ENCODE measurements around the gene SYNGR4.
A peak's percentile ranks its signal among the peaks of the same experiment; 100 is the strongest.
"Not testable (repeated sequence)": the region's sequence is repeated elsewhere in the genome, so short reads cannot be mapped to it uniquely, and the experiment has no call there.

The SYNGR4 gene, protein sequence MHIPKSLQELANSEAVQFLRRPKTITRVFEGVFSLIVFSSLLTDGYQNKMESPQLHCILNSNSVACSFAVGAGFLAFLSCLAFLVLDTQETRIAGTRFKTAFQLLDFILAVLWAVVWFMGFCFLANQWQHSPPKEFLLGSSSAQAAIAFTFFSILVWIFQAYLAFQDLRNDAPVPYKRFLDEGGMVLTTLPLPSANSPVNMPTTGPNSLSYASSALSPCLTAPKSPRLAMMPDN

DNA sequence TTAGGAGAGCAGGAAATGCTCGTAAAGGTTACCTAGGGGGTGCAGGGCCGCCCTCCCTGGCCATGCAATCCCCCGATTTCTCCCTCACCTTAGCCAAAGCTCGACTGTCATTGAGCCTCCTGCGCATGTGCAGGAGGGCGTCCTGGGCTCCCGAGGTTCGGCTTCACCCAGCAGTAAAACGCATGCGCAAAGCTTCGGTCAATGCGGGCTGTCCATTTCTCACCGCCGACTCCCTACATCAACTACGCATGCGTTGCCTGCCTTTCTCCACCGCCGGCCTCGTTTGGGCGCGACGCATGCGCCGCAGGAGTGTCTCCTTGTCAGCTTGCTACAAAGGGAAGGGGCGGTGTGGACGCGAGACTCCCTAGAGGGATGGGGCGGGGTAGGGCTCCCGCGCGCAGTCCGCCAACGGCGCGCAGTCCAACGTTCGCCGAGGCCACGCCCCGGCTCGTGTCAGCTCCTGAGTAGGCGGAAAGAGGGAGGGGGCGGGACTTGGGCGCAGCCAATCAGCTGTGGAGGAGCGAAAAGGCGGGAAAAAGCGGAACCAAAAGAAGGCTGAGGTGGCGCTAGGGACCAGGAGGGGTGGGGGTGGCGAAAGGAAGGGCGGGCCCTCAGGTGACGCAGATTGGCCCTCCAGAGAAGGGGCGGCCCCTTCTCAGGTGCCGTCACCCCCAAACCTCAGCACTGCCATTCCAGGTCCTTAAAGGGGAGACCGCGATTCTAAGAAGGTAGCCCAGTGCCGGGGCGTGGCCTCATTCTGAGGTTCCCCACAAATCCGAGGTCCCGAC lies at the start of gene SYNGR4, which contains the start of gene TMEM143:
SYNGR4 (plus strand) TSS at position 558 of the 788 bp plus-strand sequence. CDS start 1,476 bp downstream, outside the sequence.
TMEM143 (minus strand) TSS at position 131 of the 788 bp plus-strand sequence; CDS start at position 111, 20 bp downstream.
- peak; percentile 99 for DNase-seq

DNA sequence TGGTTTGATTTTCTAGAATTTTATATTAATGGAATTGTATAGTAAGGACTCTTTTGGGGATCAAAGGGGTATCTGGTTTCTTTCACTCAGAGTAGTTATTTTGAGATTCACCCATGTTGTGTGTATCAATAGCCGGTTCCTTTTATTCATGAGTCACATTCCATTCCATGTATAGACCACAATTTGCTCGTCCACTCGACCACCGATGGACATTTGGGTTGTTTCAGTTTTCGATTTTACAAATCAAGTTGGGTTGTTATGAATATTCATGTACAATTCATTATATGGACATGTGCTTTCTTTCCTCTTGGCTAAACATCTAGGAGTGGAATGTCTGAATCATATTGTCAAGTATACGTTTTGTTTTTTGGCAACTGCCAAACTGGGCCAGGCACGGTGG lies 48.5 kb upstream of the SYNGR4 start:
- DNase-seq, result no peak

DNA sequence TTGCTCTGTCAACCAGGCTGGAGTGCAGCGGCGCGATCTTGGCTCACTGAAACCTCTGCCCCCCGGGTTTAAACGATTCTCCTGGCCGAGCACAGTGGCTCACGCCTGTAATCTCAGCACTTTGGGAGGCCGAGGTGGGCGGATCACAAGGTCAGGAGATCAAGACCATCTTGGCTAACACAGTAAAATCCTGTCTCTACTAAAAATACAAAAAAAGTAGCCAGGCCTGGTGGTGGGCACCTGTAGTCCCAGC lies 46.5 kb upstream of the SYNGR4 start:
- not testable (repeated sequence) for DNase-seq

DNA sequence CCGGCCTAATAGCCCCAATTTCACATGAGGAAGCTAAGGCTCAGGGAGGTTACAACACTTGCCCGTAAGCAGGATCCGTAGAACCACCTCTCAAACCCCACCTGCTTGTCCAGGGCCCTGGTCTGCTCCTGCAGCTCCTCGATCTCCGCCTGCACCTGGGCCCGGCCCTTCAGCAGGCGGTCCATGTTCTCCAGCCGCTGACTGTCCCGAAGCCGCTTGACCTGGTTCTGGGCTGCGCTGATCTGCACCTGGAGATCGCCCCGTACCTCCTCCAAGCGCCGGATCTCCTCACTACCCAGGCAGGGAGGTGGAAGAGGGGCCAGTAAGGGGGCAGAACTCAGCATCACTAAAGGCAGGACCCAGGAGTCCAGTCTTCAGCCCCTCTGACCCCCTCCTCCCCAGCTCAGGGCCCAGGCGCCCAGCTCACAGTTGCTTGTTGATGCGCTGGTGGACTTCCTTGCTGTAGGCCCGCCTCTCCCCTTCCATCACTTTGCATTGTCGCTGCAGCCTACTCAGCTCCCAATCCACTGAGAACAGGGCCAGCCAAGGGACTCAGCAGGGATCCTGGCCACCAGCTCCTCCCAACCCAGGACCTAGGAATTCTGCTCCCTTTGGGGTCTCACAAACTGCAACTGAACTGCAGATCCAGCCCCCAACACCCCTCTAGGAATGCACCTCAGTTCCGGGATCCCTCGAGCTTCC lies 45.7 kb upstream of the SYNGR4 start:
- no peak for DNase-seq

DNA sequence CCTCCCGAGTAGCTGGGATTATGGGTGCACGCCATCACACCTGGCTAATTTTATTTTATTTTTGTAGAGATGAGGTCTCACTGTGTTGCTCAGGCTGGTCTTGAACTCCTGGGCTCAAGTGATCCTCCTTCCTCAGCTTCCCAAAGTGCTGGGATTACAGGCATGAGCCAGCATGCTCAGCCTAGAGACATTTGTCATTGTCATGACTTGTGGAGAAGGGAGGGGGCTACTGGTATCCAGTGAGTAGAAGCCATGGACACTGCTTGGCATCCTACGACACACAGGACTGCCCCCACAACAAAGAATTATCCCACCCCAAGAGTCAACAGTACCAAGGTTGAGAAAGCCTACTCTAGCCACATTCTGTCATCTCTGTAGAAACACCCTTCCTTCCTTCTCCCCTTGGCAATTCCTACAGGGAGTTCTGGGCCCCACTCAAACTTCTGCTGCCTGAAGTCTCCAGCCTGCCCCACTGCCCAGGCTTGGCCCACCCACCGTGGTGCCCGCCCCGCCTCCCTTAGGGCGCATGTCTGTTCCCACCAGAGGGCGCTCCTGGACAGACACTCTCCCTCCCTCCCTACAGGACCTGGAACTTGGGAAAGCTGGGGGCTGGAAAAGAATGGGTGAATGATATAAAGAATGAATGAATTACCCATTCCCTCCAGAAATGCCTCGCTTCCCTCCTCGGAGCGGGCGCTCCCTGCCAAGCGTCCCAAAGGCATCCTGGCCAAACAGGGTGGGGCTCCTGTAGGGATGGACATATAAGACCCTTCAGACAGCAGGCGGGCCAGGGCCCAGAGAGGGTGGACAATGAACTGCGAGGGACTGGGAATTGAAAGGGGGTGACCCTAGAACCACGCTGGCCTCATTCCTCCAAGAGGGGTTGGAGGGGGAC lies 44.3 kb upstream of the SYNGR4 start:
- peak; percentile 28 for DNase-seq

DNA sequence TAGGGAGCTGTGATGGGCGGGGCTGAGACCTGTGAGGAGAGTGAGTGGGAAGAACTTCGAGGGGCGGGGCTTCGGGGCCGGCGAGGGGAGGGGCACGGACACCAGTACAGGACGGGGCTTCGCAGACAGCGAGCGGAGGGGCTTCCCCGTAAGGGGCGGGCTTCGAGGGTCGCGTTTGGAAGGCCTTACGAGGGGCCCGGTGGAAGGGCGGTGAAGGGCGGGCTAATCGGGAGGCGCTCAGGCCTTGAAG lies 42.9 kb upstream of the SYNGR4 start:
- DNase-seq, result peak; percentile 90

DNA sequence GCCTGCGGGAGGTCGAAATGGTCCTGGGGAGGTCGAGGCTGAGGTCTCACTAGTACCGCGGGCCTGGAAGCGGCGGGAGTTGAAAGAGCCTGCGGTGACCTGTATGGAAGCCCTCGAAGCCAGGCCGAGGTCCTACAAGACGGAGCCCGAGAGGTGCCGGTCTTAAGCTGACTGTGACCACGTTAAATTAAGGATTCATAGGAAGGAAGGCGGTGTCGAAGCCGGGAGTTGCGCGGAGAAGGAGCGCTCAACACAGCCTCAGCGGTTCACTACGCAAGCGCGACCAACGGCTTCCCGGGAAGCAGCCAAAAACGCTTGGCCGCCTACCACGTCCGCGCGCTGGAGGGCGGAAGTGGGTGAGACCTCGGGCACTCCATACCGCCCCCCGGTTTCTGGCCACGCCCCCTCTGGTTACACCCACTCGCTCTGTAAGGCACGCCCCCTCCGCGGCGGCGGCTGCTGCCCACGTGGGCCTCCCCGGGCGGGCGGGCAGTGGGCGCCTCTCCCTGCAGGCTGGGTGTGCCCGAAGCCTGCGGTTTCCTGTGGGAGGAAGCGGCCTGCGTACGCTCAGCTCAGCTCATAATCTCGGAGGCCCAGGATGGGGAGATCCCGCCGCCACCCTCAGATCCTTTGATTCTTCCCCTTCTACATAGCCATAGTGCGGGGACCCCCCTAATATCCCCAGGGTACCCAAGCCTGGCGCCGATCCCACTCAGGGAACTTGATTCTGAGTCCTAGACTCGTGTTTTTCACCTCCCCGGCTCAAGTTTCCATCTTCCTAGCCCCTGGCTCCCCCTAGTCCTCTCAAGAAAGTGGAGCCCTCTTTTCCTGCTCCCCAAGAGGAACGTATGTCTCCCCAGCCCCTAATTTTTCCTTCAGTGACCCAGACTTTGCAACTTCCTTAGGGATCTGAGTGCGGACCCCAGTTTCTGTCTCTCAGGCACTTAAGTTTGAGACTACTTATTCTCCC lies 42.3 kb upstream of the SYNGR4 start:
- DNase-seq, result peak; percentile 82

DNA sequence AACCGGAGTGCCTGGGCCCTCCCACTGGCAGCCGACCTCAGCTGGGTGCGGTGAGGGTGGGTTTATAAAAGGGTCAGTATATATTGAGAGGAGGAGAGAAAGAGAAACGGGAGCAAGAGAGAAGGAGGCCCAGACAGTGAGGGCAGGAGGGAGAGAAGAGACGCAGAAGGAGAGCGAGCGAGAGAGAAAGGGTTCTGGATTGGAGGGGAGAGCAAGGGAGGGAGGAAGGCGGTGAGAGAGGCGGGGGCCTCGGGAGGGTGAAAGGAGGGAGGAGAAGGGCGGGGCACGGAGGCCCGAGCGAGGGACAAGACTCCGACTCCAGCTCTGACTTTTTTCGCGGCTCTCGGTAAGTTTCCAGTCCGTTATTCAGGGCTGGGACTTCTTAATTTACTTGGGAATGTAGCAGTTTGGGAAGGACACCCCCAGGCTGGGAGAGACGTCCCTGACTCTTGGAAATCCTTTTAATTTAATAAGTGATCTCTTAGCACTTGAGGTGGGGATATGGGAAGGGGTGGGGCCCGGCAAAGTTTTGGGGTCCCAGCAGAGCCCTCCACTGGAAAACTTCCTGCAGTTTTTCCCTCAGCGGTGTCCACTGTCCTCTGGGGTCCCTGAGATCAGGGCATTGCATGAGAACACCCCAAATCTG lies 38.8 kb upstream of the SYNGR4 start, which contains the start of gene EMP3:
EMP3 (plus strand) TSS at position 288 of the 646 bp plus-strand sequence. CDS start 1,293 bp downstream, outside the sequence.
- no peak for DNase-seq

DNA sequence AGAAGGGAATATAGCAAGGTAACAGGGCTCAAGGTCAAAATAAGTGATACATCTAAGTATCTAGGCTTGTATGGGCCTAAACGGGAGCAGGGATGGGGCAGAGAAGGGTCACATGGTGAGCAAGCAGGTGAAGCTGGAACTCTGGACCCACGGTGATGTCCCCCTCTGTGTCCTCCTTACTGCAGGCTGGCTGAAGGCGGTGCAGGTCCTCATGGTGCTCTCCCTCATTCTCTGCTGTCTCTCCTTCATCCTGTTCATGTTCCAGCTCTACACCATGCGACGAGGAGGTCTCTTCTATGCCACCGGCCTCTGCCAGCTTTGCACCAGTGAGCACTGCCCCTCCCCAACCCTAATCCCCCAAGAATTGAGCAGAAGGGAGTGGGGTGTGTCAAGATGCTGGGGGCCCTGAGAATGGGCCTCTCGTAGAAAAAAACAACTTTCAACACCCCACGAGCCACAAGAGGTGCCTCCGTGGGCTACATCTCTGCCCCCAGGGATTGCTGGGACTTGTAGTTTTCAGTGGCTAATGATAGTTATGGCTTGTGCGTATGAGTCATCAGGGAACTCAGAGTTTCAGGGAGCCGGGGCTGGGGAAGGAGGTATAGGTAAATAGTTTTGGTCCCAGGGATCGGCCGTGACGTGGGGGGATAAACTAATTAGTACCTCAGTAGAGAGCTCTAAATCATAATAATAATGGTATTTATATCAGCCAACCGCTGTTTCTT lies 34.8 kb upstream of the SYNGR4 start:
- DNase-seq, result no peak

DNA sequence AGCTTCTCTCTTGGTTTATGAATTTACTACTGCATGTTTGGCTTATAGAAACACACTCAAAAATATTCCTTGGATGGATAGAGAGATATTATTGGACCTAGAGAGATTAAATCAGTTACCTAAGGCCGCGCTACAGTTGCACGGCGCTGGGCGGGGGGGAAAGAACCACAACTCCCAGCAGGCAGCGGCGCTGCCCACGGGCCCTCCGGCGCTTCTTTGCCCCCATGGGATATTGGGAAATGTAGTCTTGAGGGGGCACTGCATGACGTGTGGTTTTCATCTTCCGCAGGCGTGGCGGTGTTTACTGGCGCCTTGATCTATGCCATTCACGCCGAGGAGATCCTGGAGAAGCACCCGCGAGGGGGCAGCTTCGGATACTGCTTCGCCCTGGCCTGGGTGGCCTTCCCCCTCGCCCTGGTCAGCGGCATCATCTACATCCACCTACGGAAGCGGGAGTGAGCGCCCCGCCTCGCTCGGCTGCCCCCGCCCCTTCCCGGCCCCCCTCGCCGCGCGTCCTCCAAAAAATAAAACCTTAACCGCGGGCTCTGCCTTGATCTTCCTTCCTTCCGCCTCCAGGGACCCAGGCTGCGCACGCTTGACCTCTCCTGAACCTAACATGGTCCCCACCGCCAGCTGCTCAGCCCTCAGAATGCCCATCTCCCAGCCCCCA lies 34.0 kb upstream of the SYNGR4 start:
- peak; percentile 90 for DNase-seq

DNA sequence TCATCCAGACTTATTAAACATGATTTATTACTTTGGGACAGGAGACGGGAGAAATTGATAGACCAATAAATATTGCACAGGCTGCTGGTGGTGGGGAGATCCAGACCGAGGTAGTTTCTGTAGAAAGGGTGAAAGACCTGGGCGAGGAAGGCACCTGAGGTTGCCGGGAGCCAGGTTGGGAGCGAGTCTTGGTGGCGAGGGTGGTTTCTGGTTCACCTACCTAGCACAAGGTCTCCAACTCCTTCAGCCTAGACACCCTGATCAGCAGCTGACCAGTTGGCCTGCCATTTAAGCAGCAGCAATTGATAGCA lies 31.9 kb upstream of the SYNGR4 start:
- DNase-seq, result no peak

DNA sequence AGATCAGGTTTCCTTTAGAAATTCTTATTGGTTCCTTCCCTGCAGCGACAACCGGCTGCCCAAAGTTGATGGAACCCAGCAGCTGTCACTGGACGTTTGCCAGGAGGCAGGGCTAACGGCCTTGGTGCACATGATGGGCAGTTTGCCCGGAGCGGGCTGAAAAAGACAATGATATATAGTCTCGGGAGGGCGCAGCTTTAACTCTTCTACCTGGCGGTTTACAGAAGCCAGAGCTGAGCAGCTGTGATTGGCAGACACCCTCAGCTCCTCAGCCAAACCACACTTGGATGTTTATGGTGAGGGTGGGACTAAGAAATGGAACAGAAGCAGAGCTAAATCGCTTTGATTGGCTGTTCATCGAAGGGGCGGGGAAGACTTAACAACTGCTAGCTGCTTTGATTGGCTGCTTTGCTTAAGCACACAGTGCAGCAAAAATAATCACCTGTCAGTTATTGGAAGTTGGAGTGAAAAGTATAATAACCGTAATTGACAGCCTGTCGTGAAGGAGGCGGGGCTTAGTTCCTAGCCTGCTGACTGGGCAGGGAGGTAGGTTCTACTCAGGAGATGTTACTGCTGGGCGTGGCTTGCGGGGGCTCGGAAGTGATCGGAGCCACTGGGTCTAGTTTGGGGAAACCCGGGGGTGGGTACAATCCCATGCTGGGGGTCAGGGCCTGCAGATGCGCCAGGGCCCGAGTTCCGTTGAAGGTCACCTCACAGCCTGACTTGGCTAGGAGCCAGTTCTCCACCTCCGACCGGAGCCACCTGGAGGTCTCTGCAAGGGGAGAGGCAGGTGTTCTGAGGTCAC lies 31.3 kb upstream of the SYNGR4 start:
- peak; percentile 100 for DNase-seq

DNA sequence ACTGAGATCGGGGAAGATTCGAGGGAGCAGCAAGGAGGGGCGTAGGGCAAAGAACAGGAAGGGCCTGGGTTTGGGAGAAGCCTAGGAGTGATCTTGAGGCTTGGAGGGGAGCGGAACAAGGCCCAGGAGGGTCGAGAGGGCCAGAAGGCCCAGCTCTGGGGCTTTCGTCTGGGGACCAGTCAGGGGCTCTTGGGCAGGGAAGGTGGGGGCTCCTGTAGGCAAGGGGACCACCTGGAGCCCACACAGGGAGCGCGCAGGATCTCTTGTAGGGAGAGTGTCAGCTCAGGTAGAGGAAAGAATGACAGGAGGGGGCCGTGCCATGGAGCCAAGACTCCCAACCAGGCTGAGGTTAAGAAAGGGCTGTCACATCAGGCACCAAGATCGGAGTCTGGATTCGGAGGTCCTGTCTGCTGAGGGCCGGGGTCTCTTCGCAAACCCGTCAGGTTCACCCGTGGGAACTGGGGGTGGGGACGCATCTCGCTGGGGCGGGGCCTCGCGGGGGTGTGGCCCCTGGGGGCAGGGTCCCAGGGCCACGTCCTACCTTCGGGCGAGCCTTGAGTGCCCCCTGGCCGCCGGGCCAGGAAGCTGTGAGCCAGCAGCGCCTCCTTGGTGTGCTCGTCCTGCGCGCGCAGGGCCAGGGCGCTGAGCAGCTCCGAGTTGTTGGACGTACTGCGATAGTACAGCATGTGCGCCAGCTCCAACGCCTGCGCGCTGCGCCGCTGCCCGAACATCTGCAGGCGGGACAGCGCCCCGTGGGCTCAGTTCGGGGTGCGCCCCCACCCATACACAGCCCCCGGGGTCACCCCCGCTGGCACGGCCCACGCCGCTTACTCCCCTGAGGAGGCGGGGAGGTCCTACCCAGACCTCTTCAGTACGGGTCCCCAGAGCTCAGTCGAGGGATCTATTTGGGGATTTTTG lies 30.4 kb upstream of the SYNGR4 start:
- peak; percentile 75 for DNase-seq

DNA sequence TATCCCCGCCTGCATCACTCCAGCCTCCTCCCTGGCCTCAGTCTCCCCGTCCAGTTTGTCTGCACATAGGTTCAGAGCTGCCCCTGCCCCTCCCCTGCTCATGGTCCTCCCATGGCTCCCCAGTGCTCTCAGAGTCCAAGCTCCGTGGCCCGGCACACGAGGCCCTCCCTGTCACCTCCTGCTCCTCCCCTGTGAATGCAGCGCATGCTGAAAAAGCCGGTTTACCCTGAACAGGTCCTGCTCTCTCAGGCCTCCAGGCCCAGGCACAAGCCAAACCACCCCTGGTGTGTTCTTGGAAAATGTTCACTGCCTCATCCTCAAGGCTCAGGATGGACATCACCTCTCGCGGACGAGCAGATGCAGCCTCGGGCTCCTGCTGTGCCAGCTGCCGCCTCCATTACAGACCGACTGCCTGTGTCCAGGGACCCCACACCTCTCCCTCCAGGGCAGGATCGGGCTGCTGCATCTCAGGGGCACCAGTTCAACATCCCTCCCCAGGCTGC lies 25.9 kb upstream of the SYNGR4 start:
- no peak for DNase-seq

DNA sequence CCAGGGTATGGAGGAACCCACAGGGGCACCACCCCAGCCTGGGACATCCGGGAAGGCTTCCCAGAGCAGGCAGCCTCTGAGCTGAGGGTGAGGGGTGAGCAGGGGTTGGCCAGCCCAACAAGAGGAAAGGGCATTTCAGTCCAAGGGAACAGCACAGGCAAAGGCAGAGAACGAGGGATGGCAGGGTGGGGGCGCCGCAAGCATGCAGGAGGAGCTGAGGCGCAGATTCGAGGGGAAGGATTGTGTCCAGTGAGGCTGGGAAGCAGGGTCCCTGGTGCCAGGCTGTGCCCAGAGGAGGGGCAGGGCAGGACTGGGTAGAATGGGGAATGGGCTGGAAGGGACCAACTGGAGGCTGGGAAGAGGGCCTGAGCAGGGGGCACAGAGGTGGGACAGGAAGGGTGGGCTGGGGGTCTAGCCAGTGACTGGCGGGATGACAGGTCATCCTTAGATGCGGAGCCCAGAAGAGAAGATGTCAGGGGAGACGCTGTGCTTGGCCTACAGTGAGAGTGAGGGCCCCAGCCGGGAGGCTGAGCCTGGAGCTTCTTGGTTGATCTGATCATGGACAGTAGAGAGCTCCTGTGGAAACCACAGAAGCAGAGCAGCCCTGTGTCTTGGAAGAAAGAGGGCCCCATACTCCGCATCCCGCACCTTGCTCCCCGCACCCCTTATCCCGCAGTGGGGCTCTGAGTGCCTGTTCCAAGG lies 25.2 kb upstream of the SYNGR4 start:
- no peak for DNase-seq

DNA sequence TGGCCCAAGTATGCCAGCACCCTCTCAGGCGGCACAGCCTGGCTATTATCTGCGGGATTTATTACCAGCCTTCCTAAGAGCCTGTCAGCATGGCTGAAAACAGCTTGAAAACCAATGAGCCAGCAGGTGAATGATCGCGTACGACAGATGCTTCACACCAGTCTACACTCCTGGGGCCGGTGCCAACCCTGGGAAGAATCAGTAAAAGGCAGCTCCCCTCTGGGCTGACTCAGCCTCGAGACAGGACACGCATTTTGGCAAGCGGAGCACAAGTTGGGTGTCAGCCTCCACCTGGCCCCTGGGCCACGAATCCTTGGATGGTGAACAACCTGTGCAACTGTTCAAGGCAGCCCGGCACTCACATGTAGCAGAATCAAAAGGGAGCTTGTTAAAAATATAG lies 23.2 kb upstream of the SYNGR4 start:
- no peak for DNase-seq
